Measurements from ENCODE around the gene PDE1C.

Gene PDE1C

DNA sequence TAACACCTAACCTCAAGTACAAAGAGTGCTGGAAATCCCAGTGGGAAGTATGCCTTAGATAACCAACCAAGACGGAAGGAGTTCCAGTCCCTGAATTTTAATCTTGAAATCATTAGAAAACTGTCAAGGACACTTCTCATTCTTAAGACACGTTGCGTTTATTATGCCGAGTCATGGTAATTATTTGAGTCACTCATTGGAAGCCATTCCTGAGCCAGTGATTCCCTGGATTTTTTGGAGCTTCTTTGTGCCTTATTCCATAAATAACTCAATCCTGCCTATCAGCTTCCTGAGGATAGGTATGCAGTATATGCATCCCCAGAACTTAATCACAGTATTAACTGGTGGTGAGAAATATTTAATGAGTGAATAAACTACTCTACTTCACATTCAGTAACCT, 305.7 kb downstream of the PDE1C start:
- TF ChIP-seq ZFX (IDR thresholded peaks at IDR 0.05; ENCODE audit: borderline replicate concordance): no peak
- TF ChIP-seq, protein P1, sequence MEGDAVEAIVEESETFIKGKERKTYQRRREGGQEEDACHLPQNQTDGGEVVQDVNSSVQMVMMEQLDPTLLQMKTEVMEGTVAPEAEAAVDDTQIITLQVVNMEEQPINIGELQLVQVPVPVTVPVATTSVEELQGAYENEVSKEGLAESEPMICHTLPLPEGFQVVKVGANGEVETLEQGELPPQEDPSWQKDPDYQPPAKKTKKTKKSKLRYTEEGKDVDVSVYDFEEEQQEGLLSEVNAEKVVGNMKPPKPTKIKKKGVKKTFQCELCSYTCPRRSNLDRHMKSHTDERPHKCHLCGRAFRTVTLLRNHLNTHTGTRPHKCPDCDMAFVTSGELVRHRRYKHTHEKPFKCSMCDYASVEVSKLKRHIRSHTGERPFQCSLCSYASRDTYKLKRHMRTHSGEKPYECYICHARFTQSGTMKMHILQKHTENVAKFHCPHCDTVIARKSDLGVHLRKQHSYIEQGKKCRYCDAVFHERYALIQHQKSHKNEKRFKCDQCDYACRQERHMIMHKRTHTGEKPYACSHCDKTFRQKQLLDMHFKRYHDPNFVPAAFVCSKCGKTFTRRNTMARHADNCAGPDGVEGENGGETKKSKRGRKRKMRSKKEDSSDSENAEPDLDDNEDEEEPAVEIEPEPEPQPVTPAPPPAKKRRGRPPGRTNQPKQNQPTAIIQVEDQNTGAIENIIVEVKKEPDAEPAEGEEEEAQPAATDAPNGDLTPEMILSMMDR (IDR thresholded peaks at IDR 0.05): no peak
- no peak overlapping the region for H3K27ac ChIP-seq

DNA sequence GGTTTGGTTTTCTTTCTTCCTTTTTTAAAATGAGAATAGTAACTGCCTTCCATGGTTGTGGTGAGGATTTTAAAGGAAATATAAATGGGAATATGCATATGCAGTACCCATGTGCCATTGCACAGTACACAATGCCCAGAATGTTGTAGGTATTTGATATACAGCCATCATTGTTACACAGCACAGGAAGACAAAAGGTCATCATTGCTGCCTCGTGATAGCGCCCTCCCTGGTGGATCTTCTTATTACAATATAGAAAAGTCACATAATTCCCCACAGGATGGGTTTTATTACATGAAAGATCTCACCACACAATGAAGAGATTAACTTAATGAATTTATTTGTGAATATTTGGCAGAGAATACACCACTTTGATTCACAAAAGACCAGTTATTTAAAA, 306.7 kb downstream of the PDE1C start:
- no peak for TF ChIP-seq ZFX (IDR thresholded peaks at IDR 0.05; ENCODE audit: borderline replicate concordance)
- TF ChIP-seq, protein P1 (IDR thresholded peaks at IDR 0.05): peak; percentile 52
- no peak overlapping the region for H3K27ac ChIP-seq

DNA sequence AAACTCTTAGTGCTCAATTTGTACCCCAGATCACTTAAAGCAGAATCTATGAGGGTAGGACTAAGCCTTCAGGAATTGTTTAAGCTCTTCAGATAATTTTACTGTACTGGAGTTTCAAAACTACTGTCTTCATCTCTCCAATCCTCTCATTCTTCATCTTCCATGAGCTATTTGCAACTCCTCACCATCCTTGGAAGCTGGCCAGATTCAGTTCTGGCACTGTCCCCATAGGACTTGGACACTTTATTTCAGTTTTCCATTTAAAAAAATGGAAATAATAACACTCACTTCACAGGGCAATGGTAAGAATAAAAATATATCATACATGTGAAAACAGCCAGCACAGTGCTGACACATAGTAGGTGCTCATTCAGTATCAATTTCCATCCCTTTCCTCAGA, 308.6 kb downstream of the PDE1C start:
- TF ChIP-seq, protein P1 (IDR thresholded peaks at IDR 0.05): no peak
- TF ChIP-seq ZFX (IDR thresholded peaks at IDR 0.05; ENCODE audit: borderline replicate concordance): no peak
- H3K27ac ChIP-seq: no peak overlapping the region

- no peak overlapping the region for H3K27ac ChIP-seq
- no peak for TF ChIP-seq ZFX (IDR thresholded peaks at IDR 0.05; ENCODE audit: borderline replicate concordance)
- TF ChIP-seq, protein P1 (IDR thresholded peaks at IDR 0.05): no peak
These were observed 311.5 kb downstream of the PDE1C start for GRCh38 chr7:31758755-31759154.

DNA sequence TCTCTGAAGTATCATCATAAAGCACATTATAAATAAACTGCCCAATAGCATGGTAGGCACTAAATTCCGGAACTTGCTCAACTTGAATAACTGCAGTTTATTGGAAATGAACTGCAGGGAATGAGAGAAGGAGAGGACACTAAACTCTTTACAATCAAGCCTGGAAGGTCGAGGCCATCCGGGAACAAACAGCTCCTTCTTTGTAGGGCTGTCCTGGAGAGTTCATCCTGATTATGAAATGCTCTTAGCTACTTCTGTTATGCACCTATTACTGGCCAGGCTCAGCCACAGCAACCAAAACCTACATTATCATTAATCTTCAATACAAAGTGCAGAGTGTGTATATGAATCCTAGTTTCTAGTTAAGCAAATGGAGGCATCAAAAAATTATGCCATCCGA, 318.5 kb downstream of the PDE1C start:
- no peak for TF ChIP-seq ZFX (IDR thresholded peaks at IDR 0.05; ENCODE audit: borderline replicate concordance)
- no peak overlapping the region for H3K27ac ChIP-seq

GRCh38 chr7:31748084-31748483, 322.1 kb downstream of the PDE1C start:
- no peak overlapping the region for H3K27ac ChIP-seq
- no peak for TF ChIP-seq ZFX (IDR thresholded peaks at IDR 0.05; ENCODE audit: borderline replicate concordance)
- TF ChIP-seq, protein P1 (IDR thresholded peaks at IDR 0.05): no peak

- TF ChIP-seq ZFX (IDR thresholded peaks at IDR 0.05; ENCODE audit: borderline replicate concordance): no peak
- TF ChIP-seq, protein P1 (IDR thresholded peaks at IDR 0.05): no peak
- H3K27ac ChIP-seq: no peak overlapping the region
These were observed 322.7 kb downstream of the PDE1C start for GRCh38 chr7:31747553-31747952.

DNA sequence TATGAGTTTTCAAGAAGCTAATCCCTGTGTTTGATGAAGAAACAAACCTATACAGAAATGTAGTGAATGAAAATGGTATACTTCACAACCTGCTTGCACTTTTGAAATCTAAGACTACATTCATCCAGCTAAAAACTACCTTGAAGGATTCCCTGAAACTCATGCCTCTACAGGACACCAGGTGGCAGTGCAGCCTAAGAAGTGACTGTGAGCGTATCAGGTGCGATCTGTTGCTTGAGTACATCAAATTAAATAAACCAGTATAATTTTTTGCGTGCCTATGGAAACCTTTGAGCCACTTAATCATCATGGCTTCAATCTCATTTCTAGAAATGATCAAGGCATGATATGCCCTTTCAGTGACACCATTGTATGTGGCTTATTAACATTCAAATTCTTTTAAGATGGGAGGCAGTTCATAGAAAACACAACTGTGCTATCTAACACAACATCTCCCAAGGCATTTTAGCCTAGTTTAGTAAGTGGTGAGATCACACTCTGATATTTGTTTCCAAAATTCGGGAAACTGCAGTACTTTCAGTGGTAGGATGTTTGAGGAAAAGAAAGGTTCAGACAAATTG, 325.8 kb downstream of the PDE1C start:
- no peak overlapping the region for H3K27ac ChIP-seq
- TF ChIP-seq, protein P1 (IDR thresholded peaks at IDR 0.05): peak; percentile 92
- no peak for TF ChIP-seq ZFX (IDR thresholded peaks at IDR 0.05; ENCODE audit: borderline replicate concordance)
